GM11168 (cell line): ENCODE results near the gene ATP6V1C2.
"Not testable (repeated sequence)": the region's sequence is repeated elsewhere in the genome, so short reads cannot be mapped to it uniquely, and the experiment has no call there.

Source experiments
- in situ Hi-C: fragments of 300-500 bp; cut with MboI; formaldehyde crosslinking; loops from one replicate; pipeline ENCODE4 v1.12.0; 2022; ENCODE audit warnings: low sequenced_read_pairs; ENCODE audit not compliant: unreplicated experiment

ATP6V1C2 gene

DNA sequence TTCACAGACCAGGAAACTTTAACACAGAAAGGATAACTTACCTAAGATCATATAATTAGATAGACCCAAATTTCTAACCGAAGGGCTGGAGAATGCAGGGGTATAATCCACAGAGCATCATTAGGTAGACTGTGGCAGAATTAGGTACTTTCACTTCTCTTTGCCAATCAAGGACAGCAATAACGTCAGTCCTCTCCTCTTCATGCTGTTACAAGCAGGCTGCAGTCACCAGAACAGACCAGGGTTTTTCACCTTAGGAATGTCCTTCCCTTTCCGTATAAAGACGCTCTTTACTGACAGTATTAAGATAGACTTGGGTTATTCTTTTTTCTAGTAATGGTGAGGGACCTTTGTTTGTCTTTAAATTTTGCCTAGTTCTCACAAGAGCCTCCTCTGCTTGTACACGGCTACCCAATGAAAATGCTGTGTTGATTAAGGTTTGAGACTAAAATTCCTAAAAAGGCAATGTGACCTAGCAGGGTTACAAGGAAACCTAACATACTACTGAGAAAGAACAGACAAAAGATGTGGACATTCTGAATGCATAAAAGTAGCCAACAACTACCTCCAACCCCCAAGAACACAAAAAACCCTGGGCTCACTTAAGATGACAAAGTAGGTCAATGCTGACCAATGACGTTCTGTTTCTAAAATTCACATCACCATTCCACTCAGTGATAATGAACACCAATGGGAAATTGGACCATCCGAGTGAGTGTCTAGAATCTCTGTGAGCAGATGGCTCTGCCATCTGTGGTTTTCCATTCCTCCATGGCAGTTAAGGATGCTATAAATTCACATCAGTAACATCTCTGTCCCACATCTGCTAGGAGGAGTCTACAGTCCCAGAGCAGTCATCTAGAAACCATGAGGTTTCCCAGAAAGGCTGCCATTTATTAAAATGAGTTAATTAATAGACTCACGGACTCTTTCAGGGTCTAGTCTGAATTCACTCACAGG lies 89.1 kb downstream of the ATP6V1C2 start:
- in situ Hi-C loops = no loop called here

DNA sequence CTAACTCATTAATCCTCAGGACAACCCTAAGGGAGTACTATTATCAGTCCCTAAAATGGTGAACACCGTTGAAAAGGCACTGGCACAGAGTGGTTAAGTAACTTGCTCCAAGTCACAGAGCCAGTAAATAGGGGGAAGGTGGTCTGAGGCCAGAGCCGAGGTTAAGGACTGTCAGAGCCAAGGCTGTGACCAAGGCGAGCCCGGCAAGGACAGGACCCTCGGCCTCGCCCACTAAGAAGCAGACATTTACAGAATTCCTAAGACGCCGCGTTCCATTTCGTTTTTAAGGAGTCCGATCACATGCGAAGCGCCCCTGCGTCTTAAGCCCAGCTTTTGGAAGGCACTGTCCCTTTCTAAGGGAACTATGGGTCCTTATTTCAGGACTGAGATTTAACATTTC lies 90.1 kb downstream of the ATP6V1C2 start:
- in situ Hi-C loops = no loop called here

DNA sequence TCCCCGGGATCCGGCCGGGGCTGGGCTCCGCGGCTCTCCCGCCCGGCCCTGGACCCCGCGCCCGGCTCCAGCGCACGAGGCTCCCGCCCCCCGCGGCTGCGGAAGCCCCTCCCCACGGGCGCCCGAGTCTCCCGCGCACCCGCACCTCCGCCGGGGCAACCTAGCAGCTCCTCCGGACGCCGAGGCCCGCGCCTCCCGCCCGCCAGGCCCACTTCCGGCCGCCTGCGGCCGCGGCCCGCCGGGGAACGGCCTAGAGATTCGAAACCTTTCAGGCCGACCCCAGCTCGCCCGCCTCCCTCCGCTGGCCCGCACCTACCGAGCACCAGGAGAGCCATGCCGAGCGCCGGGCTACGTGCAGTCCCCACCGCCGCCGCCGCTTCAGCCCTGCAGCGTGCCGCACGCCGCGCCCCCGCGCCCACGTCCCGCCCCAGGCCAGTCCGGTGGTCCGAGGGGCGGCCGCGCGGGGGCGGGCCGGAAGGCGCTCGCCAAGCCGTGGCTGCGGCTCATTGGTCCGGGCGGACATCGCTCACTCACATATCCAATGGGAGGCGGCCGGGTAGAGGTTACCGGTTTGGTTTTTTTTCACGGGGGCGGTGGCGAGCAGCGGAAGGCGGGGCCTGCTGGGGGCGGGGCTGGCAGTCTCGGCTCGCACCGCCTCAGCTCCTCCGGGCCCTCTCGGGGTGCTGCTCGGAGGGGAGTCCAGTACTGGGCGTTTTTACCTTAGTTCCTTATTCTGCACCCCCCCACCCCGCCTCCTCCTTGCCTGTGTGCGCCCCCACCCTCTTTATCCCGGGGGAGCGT lies 91.1 kb downstream of the ATP6V1C2 start, which contains the start of gene PDIA6:
Gene PDIA6, minus strand, starts transcription at position 424 of the 801 bp plus-strand sequence. Its CDS starts 89 bp downstream, at position 335.
- in situ Hi-C loops = no loop called here

DNA sequence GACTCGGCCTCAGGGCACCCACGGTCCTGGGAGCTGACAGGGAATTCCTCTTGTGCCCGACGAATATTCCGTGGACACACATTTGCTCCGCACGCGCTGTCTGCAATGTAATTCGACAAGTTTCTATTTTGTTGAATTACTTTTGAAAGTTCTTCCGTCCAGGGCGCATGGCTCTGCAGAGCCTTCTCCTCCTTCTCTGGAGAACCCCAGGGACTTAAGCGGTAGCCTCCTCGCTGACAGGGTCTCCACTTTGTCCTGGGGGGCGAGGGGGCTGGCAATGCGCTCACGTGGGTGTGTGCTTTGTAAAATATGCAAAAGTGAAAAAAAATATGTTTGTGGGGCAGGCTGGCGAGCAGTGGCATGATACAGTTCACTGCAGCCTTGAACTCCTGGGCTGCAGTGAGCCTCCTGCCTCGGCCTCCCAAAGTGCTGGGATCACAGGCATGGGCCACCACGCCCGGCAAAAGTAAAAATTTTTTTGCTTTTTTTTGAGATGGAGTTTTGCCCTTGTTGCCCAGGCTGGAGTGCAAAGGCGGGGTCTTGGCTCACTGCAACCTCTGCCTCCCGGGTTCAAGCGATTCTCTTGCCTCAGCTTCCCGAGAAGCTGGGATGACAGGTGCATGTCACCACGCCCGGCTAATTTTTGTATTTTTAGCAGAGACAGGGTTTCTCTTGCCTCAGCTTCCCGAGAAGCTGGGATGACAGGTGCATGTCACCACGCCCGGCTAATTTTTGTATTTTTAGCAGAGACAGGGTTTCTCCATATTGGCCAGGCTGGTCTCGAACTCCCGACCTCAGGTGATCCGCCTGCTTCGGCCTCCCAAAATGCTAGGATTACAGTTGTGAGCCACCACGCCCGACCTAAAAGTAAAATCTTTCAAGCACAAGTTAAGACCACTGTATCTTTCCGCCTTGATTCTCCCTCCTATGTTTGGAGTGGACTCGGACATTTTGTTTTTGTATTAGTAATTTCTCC lies 92.0 kb downstream of the ATP6V1C2 start:
- in situ Hi-C loops = not testable (repeated sequence)

DNA sequence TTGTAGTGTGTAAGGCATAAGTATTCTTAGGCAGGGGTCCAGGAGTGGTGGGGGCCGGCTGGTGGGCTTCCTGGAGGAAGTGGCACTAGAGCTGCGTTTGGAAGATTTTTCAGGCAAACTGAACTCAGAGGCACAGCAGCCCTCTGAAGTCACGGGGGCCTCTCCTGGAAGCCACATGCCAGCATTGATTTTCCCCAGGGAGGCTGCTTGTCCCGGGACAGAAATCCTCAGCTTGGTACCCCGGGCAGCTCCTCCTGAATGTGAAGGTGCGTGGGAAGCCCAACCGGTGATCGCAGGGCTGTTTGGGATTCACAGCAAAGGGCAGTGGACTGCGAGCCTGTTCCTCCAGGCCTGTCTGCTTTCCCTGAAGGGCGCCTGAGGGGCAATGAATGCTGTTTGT lies 92.7 kb downstream of the ATP6V1C2 start:
- in situ Hi-C loops = no loop called here

DNA sequence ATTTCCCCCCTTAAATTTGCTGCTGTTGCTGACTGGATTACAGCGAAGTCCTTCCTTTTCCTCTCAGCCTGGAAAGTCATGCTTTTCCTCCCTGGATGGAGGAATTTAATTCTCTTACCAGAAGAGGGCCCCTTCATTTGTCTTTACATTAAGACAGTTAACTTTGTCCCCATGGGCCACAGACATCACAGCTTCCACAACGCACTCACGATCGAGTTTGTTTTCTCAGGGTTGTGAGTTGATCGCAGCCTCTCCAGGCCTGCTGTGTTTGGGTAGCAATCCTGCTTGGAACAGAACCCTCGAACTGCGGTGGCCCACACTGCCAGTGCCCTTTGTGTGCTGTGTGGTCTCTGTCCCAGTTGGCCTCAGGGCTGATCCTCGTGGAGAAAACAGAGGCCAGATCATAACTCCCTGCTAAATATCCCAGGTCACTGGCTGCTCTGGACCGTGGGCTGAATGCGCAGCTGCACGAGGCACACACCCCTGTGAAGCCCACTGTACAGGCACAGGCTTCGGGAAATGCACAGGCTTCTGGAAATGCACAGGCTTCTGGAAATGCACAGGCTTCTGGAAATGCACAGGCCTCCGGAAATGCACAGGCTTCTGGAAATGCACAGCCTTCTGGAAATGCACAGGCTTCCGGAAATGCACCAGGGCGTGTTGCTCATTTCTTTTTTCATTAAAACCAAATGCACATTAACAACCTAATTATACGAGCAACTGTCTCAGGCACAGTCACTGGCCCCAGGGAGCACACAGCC lies 93.3 kb downstream of the ATP6V1C2 start:
- in situ Hi-C loops = no loop called here

DNA sequence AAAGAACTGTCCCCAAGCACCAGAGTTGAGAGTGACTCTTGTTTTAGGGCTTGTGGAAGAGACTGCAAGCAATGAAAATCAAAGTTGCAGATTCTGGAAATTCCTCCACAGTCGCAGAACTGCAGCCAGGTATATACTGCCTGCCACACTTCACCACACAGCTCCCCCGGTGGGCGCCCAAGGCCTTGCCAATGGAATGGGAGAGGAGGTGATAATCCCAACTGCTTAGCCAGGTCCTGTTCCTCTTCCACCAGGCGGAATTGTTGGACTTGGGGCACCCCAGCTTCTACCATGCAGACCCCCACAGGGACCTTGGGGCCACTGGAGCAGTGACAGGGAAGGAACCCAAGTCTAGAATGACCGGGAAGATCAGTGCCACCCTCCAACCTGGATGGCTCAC lies 96.0 kb downstream of the ATP6V1C2 start:
- in situ Hi-C loops = no loop called here

DNA sequence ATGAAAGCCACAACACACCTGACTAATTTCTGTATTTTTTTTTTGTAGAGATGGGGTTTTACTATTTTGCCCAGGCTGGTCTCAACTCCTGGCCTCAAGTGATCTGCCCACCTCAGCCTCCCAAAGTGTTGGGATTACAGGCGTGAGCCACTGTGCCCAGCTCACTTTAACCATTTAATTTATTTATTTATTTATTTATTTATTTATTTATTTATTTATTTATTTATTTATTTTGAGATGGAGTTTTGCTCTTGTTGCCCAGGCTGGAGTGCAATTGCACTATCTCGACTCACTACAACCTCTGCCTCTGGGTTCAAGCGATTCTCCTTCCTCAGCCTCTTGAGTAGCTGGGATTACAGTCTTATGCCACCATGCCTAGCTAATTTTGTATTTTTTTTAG lies 96.9 kb downstream of the ATP6V1C2 start:
- in situ Hi-C loops = not testable (repeated sequence)

DNA sequence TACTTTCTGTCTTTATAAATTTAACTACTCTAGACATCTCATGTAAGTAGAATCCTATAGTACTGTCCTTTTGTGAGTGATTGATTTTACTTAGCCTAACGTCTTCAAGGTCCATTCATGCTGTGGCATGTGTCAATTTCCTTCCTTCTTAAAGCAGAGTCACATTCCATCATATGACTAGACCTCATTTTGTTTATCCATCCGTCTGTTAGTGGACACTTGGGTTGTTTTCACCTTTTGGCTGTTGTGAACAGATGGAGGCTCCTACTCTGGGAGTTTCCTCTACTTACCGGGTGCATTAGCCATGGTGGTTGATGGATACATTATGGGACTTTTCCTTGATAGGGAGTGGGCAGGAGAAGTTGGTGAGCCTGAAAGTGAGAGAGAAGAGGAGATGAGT lies 97.6 kb downstream of the ATP6V1C2 start:
- in situ Hi-C loops = no loop called here

DNA sequence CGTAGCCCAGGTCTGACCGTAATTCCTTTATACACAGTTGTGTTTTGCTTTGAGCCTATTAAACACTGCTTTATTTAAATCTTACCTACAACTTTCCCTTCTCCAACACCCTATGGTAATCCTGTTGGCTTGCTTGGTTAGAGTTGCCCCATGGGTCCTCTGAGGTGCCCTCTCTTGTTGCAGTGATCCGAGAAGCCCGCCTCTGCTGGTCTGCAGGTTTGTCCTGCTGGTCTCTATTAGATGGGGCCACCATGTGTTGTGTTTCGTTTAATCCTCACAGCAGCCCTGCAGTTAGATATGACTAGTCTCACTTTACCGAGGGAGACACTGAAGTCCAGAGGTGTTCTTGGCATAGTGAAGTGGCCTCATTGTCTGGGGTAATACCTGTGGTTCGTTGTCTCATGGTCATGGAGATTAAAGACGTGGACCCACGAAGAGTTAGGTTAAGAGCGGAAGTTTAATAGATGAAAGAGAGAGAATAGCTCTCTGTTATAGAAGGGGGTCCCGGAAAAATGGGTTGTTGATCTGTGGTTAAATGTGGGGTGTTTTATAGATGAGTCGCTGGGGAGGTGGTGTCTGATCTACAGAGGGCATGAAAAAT lies 98.4 kb downstream of the ATP6V1C2 start:
- in situ Hi-C loops = no loop called here

DNA sequence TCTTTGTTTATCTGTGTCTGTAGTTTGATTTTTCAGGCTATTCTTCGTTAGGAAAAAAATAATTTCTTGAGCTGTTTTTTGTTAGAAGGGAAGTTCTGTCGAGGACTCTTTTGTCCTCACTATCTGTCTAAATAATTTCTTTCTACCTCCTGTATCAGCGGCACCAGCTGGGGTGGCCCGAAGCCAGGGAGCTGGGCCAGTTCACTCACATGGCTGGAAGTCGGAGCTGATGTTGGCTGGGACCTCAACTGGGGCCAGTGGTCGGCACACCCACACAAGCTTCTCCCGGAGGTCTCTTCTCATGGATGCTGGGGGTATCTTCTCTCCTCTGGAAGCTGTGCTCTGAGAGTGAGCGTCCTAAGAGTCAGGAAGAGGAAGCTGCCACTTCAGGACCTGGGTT lies 99.1 kb downstream of the ATP6V1C2 start:
- in situ Hi-C loops = no loop called here

DNA sequence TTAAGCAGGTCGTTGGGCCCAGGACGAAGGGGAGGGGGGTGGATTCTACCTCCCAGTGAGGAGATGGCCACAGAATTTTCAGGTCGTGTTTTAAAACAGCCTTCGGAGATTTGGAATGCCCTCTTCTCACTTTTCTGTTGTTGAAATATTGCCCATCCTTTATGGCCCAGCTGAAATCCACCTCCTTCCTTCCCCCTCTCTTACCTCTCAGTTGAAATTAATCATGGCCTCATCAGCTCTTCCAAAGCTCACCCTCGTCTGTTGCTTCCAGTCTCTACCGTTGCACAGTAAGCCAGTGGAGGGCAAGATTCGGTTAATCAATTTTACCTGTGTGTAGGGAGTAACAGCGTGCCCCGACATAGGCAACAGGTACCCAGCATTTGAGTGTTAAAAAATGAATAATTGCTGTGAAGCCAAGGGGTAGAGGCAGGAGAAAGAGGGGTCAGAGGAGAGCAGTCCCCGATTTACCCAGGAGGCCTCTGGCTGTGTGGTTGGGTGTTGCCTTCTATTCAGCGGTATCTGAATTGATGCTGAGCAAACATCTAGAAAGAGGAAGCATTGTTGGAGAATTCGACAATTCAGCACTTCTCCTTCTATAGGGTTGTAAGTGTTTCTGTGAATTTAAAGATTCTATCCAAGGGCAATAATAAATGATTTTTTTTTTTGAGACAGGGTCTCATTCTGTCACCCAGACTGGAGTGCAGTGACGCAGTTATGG lies 99.7 kb downstream of the ATP6V1C2 start:
- in situ Hi-C loops = no loop called here

DNA sequence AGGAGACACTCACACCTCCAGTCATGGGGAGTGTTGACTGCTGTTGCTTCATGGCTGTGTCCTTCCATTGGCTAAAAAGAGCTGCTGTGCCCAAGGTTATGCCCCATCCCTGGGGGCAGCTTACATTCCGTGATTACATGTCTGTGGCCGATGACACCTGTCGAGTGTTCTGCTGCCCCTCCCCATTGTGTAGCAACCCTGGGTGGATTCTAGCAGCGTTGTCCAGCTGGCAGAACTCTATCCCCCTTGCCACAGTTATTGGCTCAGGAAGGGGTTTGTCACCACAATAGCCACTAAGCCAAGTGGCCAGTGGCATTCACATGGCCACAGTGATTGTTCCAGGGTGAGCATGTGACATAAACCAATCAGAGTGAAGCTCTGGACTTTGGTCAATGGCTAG lies 102.8 kb downstream of the ATP6V1C2 start:
- in situ Hi-C loops = no loop called here

DNA sequence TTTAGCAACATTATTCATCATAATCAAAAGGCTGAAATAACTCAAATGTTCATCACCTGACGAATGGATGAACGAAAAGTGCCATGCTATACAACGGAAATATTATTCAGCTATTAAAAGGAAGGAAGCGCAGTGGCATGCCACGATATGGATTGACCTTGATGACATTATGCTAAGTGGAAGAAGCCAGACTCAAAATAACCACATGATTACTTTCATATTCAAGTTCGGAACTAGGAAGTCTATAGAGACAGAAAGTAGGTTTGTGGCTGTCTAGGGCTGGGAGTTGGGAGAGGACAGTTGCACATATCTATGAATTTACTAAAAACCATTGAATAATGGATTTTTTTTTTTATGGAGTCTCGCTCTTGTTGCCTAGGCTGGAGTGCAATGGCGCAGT lies 104.6 kb downstream of the ATP6V1C2 start:
- in situ Hi-C loops = no loop called here

DNA sequence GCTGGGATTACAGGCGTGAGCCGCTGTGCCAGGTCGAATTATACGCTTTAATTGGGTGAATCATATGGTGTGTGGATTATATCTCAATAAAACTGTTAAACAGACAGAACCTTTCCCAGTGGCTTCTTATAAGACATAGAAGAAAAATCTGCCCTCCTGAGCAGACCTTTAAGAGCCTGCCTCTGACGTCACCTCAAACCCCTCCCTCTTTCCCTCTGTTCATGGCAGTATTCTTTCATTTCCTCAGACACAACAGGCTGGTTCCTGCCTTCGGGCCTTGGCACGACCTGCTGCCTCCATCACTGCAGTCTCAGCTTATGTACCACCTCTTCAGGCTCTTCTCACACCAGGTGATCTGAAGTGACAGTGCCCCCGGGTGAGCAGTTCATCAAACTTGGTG lies 105.2 kb downstream of the ATP6V1C2 start:
- in situ Hi-C loops = no loop called here

DNA sequence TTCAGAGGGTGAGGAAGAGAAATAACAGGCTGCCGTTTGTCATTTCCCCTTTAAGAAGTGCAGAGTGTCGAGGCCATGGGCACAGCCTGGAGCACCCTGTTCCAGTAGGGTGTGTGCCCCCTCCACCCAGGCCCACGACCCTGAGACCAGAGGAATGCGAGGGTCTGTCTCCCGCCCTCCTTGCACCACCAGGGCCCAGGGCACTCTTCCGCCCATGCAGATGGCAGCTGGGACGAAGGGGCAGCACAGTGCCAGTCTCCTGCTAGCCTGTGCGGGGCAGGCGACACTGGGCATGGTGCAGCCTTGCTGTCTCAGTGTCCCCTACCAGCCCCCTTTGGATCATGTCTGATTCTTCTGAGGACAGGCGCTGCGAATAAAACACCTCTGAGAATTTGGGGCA lies 106.9 kb downstream of the ATP6V1C2 start:
- in situ Hi-C loops = no loop called here

DNA sequence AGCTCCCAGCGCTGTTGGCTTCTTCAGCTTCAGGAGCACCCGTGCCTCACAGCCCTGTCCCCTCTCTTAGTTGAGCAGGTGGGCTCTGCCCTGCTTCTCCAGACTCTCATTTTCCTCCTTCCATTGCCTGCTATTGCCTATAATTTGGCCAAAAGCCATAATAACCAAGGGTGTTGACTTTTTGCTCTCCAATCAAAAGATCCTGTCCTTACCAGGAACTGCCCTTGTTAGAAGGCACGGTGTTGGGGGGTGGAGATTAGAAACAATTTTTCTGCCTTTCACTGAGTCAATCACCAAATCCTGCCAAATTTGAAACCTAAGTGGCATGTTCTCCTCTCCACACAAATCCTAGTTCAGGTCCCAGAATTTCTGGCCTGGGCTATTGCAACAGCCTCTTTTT lies 107.9 kb downstream of the ATP6V1C2 start:
- in situ Hi-C loops = no loop called here

DNA sequence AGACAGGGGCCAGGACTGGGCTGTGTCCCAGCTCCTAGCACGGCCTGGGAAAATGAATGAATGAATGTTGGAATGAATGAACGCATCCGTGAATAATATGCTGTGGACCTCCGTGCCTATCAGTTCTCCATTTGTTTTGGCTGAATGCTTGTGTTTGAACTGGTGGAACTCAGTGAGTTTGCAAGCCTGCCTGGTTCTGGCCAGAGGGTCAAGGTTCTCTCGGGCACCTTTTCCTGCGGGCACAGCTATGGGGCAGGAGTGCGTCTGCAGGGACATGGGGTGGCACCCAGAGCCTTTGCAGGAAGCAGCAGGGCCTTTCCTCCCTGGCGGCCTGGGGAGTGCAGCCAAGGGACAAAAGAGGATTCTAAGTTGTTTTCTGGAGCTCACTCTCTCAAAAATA lies 108.8 kb downstream of the ATP6V1C2 start:
- in situ Hi-C loops = loop anchor here (10.0 kb wide), 1 partner anchor 295 kb away; no protein-coding TSS in a partner anchor
